ENCODE data around the gene USP36.
"Not testable (repeated sequence)": the region's sequence is repeated elsewhere in the genome, so short reads cannot be mapped to it uniquely, and the experiment has no call there.

Gene USP36

DNA sequence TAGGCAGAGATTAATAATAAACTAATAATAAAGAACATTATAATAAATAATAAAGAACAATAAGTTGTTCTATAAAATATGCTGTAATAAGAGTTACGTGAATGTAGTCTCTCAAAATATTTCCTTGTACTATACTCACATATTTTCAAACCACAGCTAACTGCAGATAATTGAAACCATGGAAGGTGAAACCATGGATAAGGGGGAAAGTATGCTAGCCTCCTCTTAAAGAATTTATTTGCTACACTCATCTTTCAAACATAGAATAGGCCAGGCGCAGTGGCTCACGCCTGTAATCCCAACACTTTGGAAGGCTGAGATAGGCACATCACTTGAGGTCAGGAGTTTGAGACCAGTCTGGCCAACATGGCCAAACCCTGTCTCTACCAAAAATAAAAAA is 77.1 kb downstream of the USP36 start:
- no peak for DNase-seq

DNA sequence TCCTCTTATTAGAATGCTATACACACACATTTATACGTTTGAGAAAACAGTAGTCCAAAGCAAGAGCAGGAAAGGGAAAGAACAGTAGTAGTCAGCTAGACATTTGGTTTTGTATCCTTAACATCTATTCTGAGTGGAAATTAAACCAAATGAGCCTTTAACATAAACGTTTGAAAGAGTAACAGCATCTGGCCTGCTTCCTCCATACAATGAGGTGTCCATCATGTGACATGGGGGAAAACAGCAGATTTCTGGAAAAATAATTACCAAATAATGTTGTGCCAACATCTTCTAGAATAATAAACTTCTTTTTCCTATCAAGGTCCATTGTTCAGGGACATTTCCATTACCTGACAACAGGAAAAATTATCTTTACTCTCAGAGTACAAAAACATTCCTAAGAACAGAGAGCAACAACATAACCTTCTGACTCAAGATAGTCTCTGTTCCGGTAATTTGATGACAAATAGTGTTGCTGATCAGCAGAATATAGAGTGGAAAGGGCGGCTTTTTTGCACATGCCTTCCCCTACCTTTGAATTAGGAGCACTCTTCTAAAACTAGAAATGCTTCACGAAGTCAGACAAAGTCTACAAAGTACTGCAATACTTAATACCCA is 78.7 kb downstream of the USP36 start:
- DNase-seq: no peak

DNA sequence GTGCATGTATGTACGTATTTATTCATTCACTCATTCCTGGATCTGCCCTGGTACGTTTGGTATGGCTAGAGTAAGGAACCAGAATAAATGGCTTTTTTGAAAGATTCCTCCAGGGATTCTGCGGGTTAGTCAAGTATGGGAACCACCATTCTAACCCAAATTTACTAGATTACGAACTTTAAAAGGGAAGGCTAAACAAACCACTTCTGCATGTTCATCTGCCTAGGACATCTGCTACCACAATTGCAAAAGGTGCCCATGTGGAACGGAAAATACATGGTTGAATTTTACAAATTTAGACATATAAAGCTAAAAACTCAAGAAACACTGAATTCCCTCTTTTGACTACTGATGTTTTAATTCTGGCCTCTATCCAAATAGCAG is 80.7 kb downstream of the USP36 start:
- DNase-seq: no peak

DNA sequence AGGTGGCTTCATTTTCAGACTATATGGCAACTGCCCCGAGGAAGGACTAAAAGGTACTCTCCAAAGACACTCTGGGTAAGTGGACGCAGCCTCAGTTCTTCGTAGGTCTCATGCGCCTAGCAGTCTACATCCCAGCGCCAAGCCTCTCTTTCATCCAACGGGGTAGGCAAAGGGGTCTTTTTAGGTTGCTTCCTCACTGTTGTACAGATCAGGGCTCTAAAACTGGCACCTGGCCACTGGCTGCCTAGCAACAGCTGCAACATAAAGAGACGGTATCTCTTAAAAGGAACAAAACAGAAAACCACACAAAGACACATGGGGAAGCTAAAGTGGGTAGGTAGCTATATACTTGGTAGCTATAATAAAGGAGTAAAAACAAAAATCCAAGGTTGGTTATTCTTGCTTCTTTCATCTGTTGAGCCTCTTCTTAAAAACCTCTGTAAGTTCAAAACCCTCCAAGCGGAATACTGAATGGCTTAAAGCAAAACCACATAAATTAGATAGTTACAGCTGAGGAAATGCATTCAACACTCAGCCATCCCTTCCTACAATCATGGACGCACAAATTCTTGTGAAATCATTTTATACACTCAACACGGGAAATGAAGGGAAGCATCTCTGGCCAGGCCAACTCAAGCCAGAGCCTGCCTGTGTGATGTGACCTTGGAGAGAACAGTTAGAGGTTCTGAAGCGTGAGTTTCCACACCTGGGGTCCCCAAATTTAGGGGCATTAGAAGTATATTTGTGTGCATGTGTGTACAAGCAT is 81.2 kb downstream of the USP36 start:
- DNase-seq: peak; percentile 74

DNA sequence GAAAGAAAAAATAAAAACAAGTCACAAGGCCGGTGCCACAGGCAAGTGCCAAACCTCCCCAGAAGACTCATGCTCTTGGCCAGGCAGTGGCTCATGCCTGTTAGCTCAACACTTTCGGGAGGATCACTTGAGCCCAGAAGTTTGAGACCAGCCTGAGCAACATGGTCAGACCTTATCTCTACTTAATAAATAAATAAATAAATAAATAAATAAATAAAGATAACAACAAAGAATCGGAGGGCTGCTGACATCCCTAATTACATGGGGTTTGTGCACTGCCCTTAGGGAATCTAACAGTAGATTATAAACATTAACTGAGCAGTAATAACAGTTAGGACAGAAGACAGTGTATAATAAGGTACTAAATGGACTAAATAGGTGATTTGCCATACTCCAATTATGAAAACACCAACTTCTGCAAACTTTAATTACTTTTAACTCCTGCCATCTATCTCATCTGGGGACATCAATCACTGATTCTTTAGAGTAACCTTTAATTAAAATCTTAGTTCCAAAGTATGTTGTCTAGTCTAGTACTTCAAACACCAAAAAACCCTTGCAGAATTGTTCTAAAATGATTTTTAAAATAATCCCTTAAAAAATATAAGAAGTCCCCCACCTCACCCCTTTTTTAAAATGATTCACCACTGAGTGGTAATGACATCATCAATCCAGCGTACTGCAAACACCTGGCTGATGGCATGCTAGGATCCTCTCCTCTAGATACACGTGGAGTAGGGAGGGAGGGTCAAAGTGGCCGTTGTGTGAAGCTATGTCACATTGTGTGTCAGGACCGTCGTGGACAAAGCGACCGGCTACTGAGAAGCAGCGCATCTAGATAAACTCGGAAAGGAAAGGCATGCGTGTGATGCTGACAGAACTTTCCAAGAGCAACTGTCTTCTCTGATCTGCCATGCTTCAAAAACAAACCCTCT is 87.0 kb downstream of the USP36 start:
- DNase-seq: no peak

DNA sequence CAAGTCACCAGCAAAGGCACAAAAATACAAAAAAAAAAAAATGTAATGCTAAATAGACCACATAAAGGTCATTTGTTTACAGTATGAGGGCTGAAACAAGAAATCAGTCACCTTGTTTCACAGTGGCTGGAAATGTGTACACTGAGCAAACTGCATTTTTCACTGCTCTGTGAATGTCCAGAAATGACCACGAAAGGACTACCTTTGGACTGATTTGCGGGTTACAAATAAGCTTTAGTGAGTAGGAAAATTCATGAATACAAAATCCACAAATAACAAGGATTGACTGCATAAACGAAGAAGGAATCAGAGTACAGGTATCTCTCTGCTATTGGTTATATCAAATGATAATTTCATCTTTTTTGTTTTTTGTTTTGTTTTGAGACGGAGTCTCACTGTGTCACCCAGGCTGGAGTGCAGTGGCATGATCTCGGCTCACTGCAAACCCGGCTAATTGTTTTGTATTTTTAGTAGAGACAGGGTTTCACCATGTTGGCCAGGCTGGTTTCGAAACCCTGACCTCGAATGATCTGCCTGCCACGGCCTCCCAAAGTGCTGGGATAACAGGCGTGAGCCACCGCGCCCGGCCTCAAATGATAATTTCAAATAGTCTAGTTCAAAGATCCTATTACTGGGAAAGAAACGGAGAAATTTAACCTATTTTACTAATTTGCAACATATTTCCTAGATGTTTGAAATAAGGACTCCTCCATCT is 89.0 kb downstream of the USP36 start:
- no peak for DNase-seq

DNA sequence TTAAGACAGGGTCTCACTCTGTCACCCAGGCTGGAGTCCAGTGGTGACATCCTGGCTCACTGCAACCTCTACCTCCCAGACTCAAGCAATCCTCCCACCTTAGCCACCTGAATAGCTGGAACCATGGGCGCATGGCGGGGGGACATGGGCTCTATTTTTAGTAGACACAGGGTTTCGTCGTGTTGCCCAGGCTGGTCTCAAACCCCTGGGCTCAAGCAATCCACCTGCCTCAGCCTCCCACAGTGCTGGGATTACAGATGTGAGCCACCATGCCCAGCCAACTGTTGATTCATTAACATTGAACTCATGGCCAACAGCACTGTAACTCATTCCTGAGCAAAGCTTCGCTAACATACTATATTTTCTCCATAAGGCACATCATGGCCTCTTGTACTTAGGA is 89.6 kb downstream of the USP36 start:
- not testable (repeated sequence) for DNase-seq

DNA sequence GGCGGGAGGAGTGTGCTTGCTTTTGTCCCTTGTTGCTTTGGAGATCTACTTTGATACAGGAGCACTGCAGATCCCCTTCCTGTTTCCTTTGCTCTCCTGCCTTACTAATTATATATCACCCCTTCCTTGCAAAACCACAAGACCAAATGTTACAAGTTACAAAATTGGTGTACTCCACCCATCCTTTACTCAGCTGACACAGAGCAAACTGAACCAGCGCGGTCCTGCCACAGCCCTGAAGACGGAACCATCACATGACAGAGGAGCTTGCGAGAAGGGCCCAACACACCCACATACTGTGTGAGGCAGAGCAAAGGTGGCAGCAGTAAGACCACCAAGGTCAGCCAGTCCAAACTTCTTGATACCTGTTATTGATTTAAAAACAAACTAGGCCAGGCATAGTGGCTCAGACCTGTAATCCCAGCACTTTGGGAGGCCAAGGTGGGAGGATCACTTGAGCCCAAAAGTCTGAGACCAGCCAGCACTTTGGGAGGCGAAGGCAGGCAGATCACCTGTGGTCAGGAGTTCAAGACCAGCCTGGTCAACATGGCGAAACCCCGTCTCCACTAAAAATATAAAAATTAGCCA is 91.8 kb downstream of the USP36 start:
- DNase-seq: no peak

DNA sequence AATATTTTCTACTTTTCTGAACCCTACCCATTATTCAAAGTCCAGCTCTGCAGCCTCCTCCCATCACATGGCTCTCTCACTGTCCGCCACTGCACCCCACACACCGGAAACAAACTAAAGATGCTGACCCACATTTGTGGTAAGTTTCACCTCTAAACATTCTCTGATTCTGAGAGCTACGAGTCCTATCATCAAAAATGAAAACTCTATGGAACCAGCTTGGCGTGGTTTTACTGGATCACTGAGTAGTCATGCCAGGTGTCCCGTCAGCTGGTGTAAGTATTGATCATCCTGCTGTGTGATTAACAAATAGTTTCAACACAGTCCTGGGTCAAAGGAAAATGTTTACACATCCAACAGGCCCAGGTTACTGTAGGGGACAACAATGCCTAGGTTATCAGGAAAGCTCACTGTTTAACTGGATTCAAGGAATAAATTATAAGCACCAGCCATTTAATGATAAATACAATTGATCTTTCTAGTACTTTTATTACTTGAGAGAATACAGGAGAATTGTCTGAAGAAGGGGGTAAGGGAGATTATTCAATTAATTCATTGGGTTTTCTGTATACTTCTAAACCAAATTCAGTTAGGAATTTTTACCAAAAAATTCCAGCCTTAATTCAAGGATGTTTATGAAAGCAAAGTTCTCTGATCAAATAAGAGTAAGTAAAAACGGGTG is 92.4 kb downstream of the USP36 start:
- no peak for DNase-seq

DNA sequence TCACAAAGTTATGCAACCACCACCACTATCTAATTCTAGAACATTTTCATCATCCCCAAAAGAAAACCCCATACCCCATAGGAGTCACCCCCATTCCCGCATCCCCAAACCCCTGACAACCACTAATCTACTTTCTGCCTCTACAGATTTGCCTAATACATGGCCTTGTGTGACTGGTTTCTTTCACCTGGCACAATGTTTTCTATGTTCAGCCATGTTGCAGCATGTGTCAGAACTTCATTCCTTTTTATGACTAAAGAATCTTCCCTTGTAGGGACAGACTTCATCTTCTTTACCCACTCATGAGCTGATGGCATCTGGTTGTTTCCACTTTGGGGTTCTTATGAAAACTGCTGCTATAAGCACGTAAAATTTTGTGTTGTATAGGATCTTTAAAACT is 93.1 kb downstream of the USP36 start:
- DNase-seq: no peak

DNA sequence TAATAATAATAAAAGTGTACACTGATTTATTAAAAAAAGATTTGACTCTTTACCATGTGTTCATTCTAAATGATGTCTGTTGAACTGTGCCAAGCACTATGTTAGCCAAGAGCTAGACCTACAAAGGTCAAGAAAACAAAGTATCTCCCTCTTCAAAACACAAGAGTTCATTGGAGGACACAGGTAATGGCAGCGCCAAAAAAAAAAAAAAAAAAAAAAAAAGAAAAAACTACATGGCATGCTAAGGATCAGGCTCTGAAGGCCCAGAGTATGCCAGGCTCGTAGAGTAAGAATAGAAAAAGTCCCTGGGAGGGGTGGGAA is 93.7 kb downstream of the USP36 start:
- no peak for DNase-seq

DNA sequence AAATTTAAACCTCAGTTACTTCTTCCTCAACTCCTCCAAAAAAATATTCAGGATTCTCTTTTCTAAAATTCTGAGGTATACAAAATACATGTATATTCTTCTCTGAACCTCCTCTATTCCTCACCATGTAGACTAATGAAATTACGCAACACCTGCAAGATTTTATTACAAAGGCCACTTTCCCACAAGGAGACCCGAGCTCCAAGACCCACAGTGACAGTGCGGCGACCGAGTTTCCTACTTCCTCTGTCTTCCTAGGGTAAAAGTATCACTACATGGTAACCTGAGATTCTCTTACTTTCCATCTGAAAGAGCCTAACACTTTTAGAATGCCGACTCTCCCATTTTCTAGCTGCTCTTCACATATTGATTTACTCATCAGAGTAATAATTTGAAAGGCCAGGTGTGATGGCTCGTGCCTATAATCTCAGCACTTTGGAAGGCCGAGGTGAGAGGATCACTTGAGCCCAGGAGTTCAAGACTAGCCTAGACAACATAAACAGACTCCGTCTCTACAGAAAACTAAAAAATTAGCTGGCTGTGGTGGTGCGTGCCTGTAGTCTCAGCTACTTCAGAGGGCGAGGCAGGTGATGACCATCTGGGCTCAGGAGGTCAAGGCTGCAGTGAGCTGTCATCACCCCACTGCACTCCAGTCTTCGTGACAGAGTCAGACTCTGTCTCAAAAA is 94.2 kb downstream of the USP36 start:
- no peak for DNase-seq

Data from NCI-H1436 (cell line).